HepG2 (cell line): ENCODE results near the gene DNAJB12. TPM values are rescaled to one million over a fixed set of nuclear protein-coding genes. Genes with fewer than 3 reads are reported as not detected.
A peak's percentile ranks its signal among the peaks of the same experiment; 100 is the strongest.

Source experiments
- ATAC-seq: fragments of 200-7000 bp; cut with Tn5 transposase; 3 replicates; pipeline ENCODE4 v1.9.1; 2020; ENCODE audit warnings: mild to moderate bottlenecking, moderate library complexity
- BruUV-seq: library from RNA; stranded (reverse); fragments of 400-500 nt; replicated peaks from 2 replicates; lab custom pipeline; 2021; lab: Mats Ljungman, UMichigan
- CTCF ChIA-PET: fragments of 300-600 bp; formaldehyde crosslinking; extraction: SDS; loops from one replicate; lab custom pipeline; 2021; ENCODE audit warnings: low total read pairs, inconsistent platforms, low intra/inter-chr PET ratio; lab: Yijun Ruan, JAX
- POLR2A ChIA-PET: fragments of 350-600 bp; sonication (Branson Sonifier 250); formaldehyde crosslinking; loops from one replicate; lab custom pipeline; 2020; ENCODE audit warnings: antibody characterized with exemption, inconsistent platforms; lab: Yijun Ruan, JAX
- DNase-seq: peaks from one replicate; pipeline ENCODE4 v3.0.0-alpha.2; 2015; ENCODE audit warnings: low spot score
- FAIRE-seq: peaks from 3 replicates; lab custom pipeline; 2011; peaks lifted over from hg19 to GRCh38; lab: Jason Lieb, UNC
- H2AFZ ChIP-seq: one replicate; pipeline ENCODE4 v1.6.1; 2011; ENCODE audit warnings: low read length, inconsistent platforms
- H3K27ac ChIP-seq: fragments of 300-600 bp; 3 replicates; pipeline ENCODE4 v1.8.0; 2011; ENCODE audit warnings: mixed run types, mild to moderate bottlenecking, mixed read lengths, low read length, inconsistent platforms; ENCODE audit not compliant: insufficient read depth; ENCODE audit errors: extremely low read length
- H3K27me3 ChIP-seq, 2 experiments: fragments of 200-600 bp in 1 of 2; 2 replicates in 1 of 2; 3 replicates in 1 of 2; pipeline versions ENCODE4 v1.6.0 to v1.8.0; 2011; ENCODE audit warnings: low read length in 2 of 2, mild to moderate bottlenecking in 2 of 2, moderate library complexity in 2 of 2, inconsistent platforms in 1 of 2; ENCODE audit not compliant: insufficient read depth in 2 of 2, control insufficient read depth in 1 of 2
- H3K36me3 ChIP-seq, 2 experiments: fragments of 200-600 bp in 1 of 2; replicated peaks in 1 of 2; 2 replicates in 1 of 2; 3 replicates in 1 of 2; pipeline versions ENCODE4 v1.5.1 to v1.8.0; 2011; ENCODE audit warnings: low read length in 2 of 2, inconsistent platforms in 1 of 2; ENCODE audit not compliant: insufficient read depth in 2 of 2, control insufficient read depth in 1 of 2
- H3K4me1 ChIP-seq: 2 replicates; pipeline ENCODE4 v1.5.1; 2012; ENCODE audit warnings: low read length, inconsistent platforms; ENCODE audit not compliant: insufficient read depth
- H3K4me2 ChIP-seq: 2 replicates; pipeline ENCODE4 v1.6.0; 2011; ENCODE audit warnings: low read depth, low read length, inconsistent platforms
- H3K4me3 ChIP-seq, 3 experiments: fragments of 200-600 bp in 1 of 3; sonication (generic), shearing (Covaris generic) in 1 of 3; replicated peaks in 1 of 3; 2 replicates each; pipeline ENCODE4 v1.5.1; 2011 to 2016; ENCODE audit warnings: low read length in 3 of 3, inconsistent platforms in 2 of 3, low read depth in 2 of 3, mild to moderate bottlenecking in 2 of 3, control low read depth in 1 of 3, mixed read lengths in 1 of 3; ENCODE audit not compliant: insufficient read depth in 1 of 3
- H3K79me2 ChIP-seq: one replicate; pipeline ENCODE4 v1.6.1; 2011; ENCODE audit warnings: low read length, inconsistent platforms; ENCODE audit not compliant: insufficient read depth
- H3K9ac ChIP-seq: 2 replicates; pipeline ENCODE4 v1.6.0; 2011; ENCODE audit warnings: mild to moderate bottlenecking, low read depth, low read length, inconsistent platforms; ENCODE audit not compliant: insufficient read depth
- H3K9me3 ChIP-seq: 2 replicates; pipeline ENCODE4 v1.5.1; 2012; ENCODE audit warnings: mild to moderate bottlenecking, low read length
- H4K20me1 ChIP-seq: 2 replicates; pipeline ENCODE4 v1.6.0; 2011; ENCODE audit warnings: inconsistent platforms, mild to moderate bottlenecking, low read length, moderate library complexity; ENCODE audit not compliant: insufficient read depth
- ATAD3A ChIP-seq: sonication (generic); formaldehyde crosslinking; IDR thresholded peaks from 2 replicates; pipeline ENCODE4 v1.4.0; 2020; ENCODE audit warnings: missing genetic modification reagents
- HNF4A ChIP-seq: sonication (generic); formaldehyde crosslinking; IDR thresholded peaks from 2 replicates; pipeline ENCODE4 v1.4.0; 2020; ENCODE audit warnings: missing genetic modification reagents
- HOXA7 ChIP-seq: sonication (generic); formaldehyde crosslinking; IDR thresholded peaks from 2 replicates; pipeline ENCODE4 v1.8.1; 2022; ENCODE audit warnings: mild to moderate bottlenecking, missing genetic modification reagents, moderate library complexity
- IRX3 ChIP-seq: sonication (generic); formaldehyde crosslinking; IDR thresholded peaks from 2 replicates; pipeline ENCODE4 v1.8.1; 2023; ENCODE audit warnings: mild to moderate bottlenecking, low read depth, missing genetic modification reagents, borderline replicate concordance
- MZF1 ChIP-seq: sonication (generic); formaldehyde crosslinking; IDR thresholded peaks from 2 replicates; pipeline ENCODE4 v1.8.1; 2023; ENCODE audit warnings: mild to moderate bottlenecking, missing genetic modification reagents, borderline replicate concordance
- NFE2L2 ChIP-seq: fragments of 150-350 bp; IDR thresholded peaks from 2 replicates; pipeline ENCODE4 v1.6.1; 2014; ENCODE audit warnings: low read length
- POLR2AphosphoS2 ChIP-seq: IDR thresholded peaks from 2 replicates; pipeline ENCODE4 v1.6.1; 2011; ENCODE audit warnings: low read depth, low read length, improper control_type of control experiment
- PPARG ChIP-seq: conservative IDR thresholded peaks from 2 replicates; pipeline ENCODE4 v1.6.1; 2016; ENCODE audit warnings: missing biosample characterization, missing genetic modification reagents
- SALL1 ChIP-seq: sonication (generic); formaldehyde crosslinking; IDR thresholded peaks from 2 replicates; pipeline ENCODE4 v1.8.0; 2022; ENCODE audit warnings: mild to moderate bottlenecking, missing genetic modification reagents
- SKI ChIP-seq: fragments of 450-650 bp; IDR thresholded peaks from one replicate; pipeline ENCODE4 v1.6.1; 2018; ENCODE audit warnings: mild to moderate bottlenecking; ENCODE audit not compliant: partially characterized antibody
- SSRP1 ChIP-seq: IDR thresholded peaks from 2 replicates; pipeline ENCODE4 v1.6.1; 2016; ENCODE audit warnings: control low read depth
- TRIM22 ChIP-seq: fragments of 450-650 bp; IDR thresholded peaks from 2 replicates; pipeline ENCODE4 v1.6.1; 2017
- ZBTB3 ChIP-seq: sonication (generic); formaldehyde crosslinking; IDR thresholded peaks from 2 replicates; pipeline ENCODE4 v1.4.0; 2020; ENCODE audit warnings: low read depth, mild to moderate bottlenecking, moderate library complexity, missing genetic modification reagents, borderline replicate concordance
- ZC3H13 ChIP-seq: sonication (generic); formaldehyde crosslinking; IDR thresholded peaks from 2 replicates; pipeline ENCODE4 v1.8.1; 2023; ENCODE audit warnings: mild to moderate bottlenecking, missing genetic modification reagents, moderate library complexity
- ZNF251 ChIP-seq: sonication (generic); formaldehyde crosslinking; IDR thresholded peaks from 2 replicates; pipeline ENCODE4 v1.9.0; 2021; ENCODE audit warnings: mild to moderate bottlenecking, missing genetic modification reagents
- ZNF569 ChIP-seq: sonication (generic); formaldehyde crosslinking; IDR thresholded peaks from 2 replicates; pipeline ENCODE4 v1.5.0; 2020; ENCODE audit warnings: mild to moderate bottlenecking, missing genetic modification reagents, moderate library complexity, borderline replicate concordance
- ZNF724P ChIP-seq: sonication (generic); formaldehyde crosslinking; IDR thresholded peaks from 2 replicates; pipeline ENCODE4 v1.8.0; 2022; ENCODE audit warnings: missing genetic modification reagents, borderline replicate concordance
- ZSCAN30 ChIP-seq: sonication (generic); formaldehyde crosslinking; IDR thresholded peaks from 2 replicates; pipeline ENCODE4 v1.5.0; 2020; ENCODE audit warnings: mild to moderate bottlenecking, missing genetic modification reagents
- WGBS: methylation state at CpG from one replicate; pipeline ENCODE4 v1.1.6; 2017; ENCODE audit warnings: low lambda C conversion rate; 5-methylcytosine and 5-hydroxymethylcytosine counted together
- in situ Hi-C: cut with HindIII; loops from 2 replicates; pipeline ENCODE4 v1.10.0; 2017; ENCODE audit warnings: low pct_unique_long_range_greater_than_20kb; ENCODE audit not compliant: extremely low pct_ligation_motif_present
- intact Hi-C: fragments of 100-400 bp; cut with micrococcal nuclease; formaldehyde crosslinking; loops from one replicate; pipeline ENCODE4 v1.10.0; 2022; ENCODE audit not compliant: unreplicated experiment
- polyA plus RNA-seq, 8 experiments: library from polyadenylated mRNA; depleted of rRNA in 3 of 8; stranded (reverse) in 7 of 8; unstranded in 1 of 8; fragments of >200 nt; fragmentation: Illumina TruSeq in 4 of 8; extraction: Trizol in 4 of 8; gene quantifications; 2 replicates each; pipeline versions ENCODE4 v1.2.1 to v1.2.3, GENCODE V29; 2011 to 2016; ENCODE audit warnings: low read depth in 4 of 8, missing spikeins in 1 of 8, mixed read lengths in 1 of 8; ENCODE audit not compliant: insufficient read depth in 1 of 8
- total RNA-seq, 5 experiments: library from RNA; depleted of rRNA; stranded (reverse); fragments of >200 nt; fragmentation: Illumina TruSeq; extraction: Trizol; gene quantifications; 2 replicates each; pipeline ENCODE4 v1.2.3, GENCODE V29; 2016; ENCODE audit warnings: low read depth in 1 of 5
- TF ChIP-seq, protein P1 (sequence below): IDR thresholded peaks from 2 replicates; pipeline ENCODE4 v1.6.1; 2016; ENCODE audit warnings: low read depth
- TF ChIP-seq, protein P2 (sequence below): sonication (generic); formaldehyde crosslinking; IDR thresholded peaks from 2 replicates; pipeline ENCODE4 v1.9.0; 2021; ENCODE audit warnings: missing genetic modification reagents, mild to moderate bottlenecking, borderline replicate concordance

Gene DNAJB12
- total and polyA plus RNA-seq, 2 of the 13 experiments (the other 11 are each of a cell fraction or from before 2014, with no cell fraction given), result 10.8 to 18.2 TPM

- TF ChIP-seq SALL1 (0 out of 2 replicates have a peak, but pooled peaks have one; percentile 14), SSRP1 (no peak), ZNF569 (CRISPR knock-in tag) (0 out of 2 replicates have a peak, but pooled peaks have one; percentile 18), SKI (no peak), HNF4A (CRISPR knock-in tag) (peak; percentile 74), IRX3 (CRISPR knock-in tag) (no peak)
- TF ChIP-seq, all 625 proteins: peak for 14
Measured at GRCh38 chr10:72353028-72353964, 1.4 kb downstream of the DNAJB12 start (continued).

GRCh38 chr10:72351479-72351878 is 3.2 kb downstream of the DNAJB12 start:
- Histone ChIP-seq H3K27me3 (no peaks in the 10 kb centered on the region; a peak in 1 of 5 replicates), H3K36me3 (peaks cover 12 to 26% of the 10 kb centered on the region in 2 experiments), H3K79me2 (peaks cover 36% of the 10 kb centered on the region), H3K4me1 (peaks cover 24% of the 10 kb centered on the region), H3K4me2 (no peak overlapping the region), H3K9ac (no peak overlapping the region), H3K4me3 (no peak overlapping the region), H3K27ac (no peak overlapping the region), H4K20me1 (no peaks in the 10 kb centered on the region), H2AFZ (no peak overlapping the region), H3K9me3 (no peaks in the 10 kb centered on the region)
- ChIA-PET POLR2A (interaction anchor here (0.5 kb wide), 1 partner anchor 46 kb away, joined by 4 read pairs; no protein-coding TSS in a partner anchor), CTCF (no interaction called here)
- whole genome bisulfite sequencing, result 97% methylated on average over 6 of the region's 6 CpGs
- BruUV-seq, result no TSS peak
- no peak for FAIRE-seq
- no peak for ATAC-seq
- intact Hi-C loops (no loop called here), in situ Hi-C loops (no loop called here)
- DNase-seq, result no peak
- no peak for TF ChIP-seq ZNF724P
- no peak for TF ChIP-seq TRIM22
- no peak for TF ChIP-seq MZF1 (CRISPR knock-in tag)
- no peak for TF ChIP-seq PPARG (CRISPR knock-in tag)
- TF ChIP-seq, protein P1, sequence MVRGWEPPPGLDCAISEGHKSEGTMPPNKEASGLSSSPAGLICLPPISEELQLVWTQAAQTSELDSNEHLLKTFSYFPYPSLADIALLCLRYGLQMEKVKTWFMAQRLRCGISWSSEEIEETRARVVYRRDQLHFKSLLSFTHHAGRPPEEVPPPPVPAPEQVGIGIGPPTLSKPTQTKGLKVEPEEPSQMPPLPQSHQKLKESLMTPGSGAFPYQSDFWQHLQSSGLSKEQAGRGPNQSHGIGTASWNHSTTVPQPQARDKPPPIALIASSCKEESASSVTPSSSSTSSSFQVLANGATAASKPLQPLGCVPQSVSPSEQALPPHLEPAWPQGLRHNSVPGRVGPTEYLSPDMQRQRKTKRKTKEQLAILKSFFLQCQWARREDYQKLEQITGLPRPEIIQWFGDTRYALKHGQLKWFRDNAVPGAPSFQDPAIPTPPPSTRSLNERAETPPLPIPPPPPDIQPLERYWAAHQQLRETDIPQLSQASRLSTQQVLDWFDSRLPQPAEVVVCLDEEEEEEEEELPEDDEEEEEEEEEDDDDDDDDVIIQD (CRISPR knock-in tag), result no peak
- no peak for TF ChIP-seq ZNF251
- no peak for TF ChIP-seq HOXA7 (CRISPR knock-in tag)
- peak; percentile 26; the same call in 1 of the 2 replicates for TF ChIP-seq ZC3H13
- TF ChIP-seq ATAD3A (CRISPR knock-in tag), result no peak
- TF ChIP-seq POLR2AphosphoS2, result 0 out of 2 replicates have a peak, but pooled peaks have one; percentile 59
- TF ChIP-seq ZSCAN30 (CRISPR knock-in tag), result no peak
- TF ChIP-seq, protein P2, sequence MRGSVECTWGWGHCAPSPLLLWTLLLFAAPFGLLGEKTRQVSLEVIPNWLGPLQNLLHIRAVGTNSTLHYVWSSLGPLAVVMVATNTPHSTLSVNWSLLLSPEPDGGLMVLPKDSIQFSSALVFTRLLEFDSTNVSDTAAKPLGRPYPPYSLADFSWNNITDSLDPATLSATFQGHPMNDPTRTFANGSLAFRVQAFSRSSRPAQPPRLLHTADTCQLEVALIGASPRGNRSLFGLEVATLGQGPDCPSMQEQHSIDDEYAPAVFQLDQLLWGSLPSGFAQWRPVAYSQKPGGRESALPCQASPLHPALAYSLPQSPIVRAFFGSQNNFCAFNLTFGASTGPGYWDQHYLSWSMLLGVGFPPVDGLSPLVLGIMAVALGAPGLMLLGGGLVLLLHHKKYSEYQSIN (CRISPR knock-in tag), result no peak
- no peak for TF ChIP-seq NFE2L2
- TF ChIP-seq ZBTB3 (CRISPR knock-in tag), result no peak
